Ovary (tissue), 3 donors: ENCODE data around the gene FBXO46.

ENCODE experiments used
- EP300 ChIP-seq: sonication (generic); formaldehyde crosslinking; IDR thresholded peaks from one replicate; pipeline ENCODE4 v1.6.1; 2017; ENCODE audit warnings: antibody characterized with exemption
- POLR2A ChIP-seq: fragments of 450-650 bp; IDR thresholded peaks from one replicate; pipeline ENCODE4 v1.6.1; 2017; ENCODE audit warnings: antibody characterized with exemption, mild to moderate bottlenecking, moderate library complexity
- TF ChIP-seq, protein P1 (sequence below), 3 donors: fragments of 450-650 bp in 2 of 3; fragments of 200-600 bp in 1 of 3; IDR thresholded peaks; one replicate each; pipeline versions ENCODE4 v1.5.1 to v1.8.0; 2016 to 2022; ENCODE audit warnings: antibody characterized with exemption in 3 of 3, mild to moderate bottlenecking in 1 of 3
- donor health status: DM: no; HTN: no; CAD: no.

DNA sequence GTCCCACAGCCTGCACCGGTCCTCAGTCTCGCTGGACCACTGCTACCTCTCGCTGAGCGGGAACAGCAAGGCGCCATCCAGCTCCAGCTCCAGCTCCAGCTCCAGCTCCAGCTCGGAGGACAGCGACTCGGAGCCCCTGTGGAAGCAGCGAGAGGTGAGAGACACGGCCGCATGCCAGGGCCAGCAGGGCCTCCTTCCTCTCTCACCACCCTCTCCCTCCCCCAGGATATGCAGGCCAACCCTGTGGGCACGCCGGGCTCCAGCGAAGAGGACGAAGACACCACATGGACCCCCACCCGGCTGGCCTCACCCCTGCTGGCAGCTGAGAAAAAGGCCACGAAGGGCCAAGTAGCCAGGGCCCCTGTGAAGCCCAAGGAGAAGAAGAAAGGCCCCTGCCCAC lies 31.0 kb upstream of the FBXO46 start:
- no peak for TF ChIP-seq POLR2A
- TF ChIP-seq, protein P1, sequence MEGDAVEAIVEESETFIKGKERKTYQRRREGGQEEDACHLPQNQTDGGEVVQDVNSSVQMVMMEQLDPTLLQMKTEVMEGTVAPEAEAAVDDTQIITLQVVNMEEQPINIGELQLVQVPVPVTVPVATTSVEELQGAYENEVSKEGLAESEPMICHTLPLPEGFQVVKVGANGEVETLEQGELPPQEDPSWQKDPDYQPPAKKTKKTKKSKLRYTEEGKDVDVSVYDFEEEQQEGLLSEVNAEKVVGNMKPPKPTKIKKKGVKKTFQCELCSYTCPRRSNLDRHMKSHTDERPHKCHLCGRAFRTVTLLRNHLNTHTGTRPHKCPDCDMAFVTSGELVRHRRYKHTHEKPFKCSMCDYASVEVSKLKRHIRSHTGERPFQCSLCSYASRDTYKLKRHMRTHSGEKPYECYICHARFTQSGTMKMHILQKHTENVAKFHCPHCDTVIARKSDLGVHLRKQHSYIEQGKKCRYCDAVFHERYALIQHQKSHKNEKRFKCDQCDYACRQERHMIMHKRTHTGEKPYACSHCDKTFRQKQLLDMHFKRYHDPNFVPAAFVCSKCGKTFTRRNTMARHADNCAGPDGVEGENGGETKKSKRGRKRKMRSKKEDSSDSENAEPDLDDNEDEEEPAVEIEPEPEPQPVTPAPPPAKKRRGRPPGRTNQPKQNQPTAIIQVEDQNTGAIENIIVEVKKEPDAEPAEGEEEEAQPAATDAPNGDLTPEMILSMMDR (IDR thresholded peaks at IDR 0.05): no peak
- no peak for TF ChIP-seq EP300
